Spleen (tissue), 7 donors: ENCODE data around the gene F8.

Experiments used
- CTCF ChIP-seq, 11 experiments: fragments of 200-600 bp in 7 of 11; fragments of 450-650 bp in 4 of 11; sonication (generic) in 4 of 11; IDR thresholded peaks in 8 of 11; conservative IDR thresholded peaks in 3 of 11; 1 replicate in 7 of 11; 2 replicates in 4 of 11; pipeline versions ENCODE4 v1.4.0 to v1.8.0; 2016 to 2021; ENCODE audit warnings: antibody characterized with exemption in 11 of 11, inconsistent platforms in 4 of 11, mild to moderate bottlenecking in 1 of 11
- POLR2A ChIP-seq, 3 donors: fragments of 450-650 bp; IDR thresholded peaks; one replicate each; pipeline ENCODE4 v1.5.1; 2017; ENCODE audit warnings: antibody characterized with exemption in 3 of 3, mild to moderate bottlenecking in 1 of 3
- POLR2AphosphoS5 ChIP-seq, 3 donors: sonication (generic); formaldehyde crosslinking; IDR thresholded peaks; one replicate each; pipeline ENCODE4 v1.5.1; 2017; ENCODE audit warnings: antibody characterized with exemption in 3 of 3
- donor health status: DM: no; HTN: no; CAD: no; lungs with moderate emphysema.
- donor health status: DM: no; HTN: no; CAD: no.
- donor health status: DM: no; HTN: no; CAD: no.

GRCh38 chrX:155020591-155020990, 1.9 kb downstream of the F8 start:
- TF ChIP-seq POLR2AphosphoS5 (IDR thresholded peaks at IDR 0.05) (no peak), CTCF (IDR thresholded peaks at IDR 0.05 in 8 of 11, conservative IDR thresholded peaks at IDR 0.05 in 3 of 11) (no peak), POLR2A (IDR thresholded peaks at IDR 0.05) (no peak)
